HG02943 (cell line): ENCODE results near the gene PLA2G4D.

Experiments used
- ATAC-seq: cut with Tn5 transposase; IDR thresholded peaks from one replicate; pipeline ENCODE4 v1.9.1; 2021; ENCODE audit warnings: mild to moderate bottlenecking, low read depth, moderate library complexity; ENCODE audit not compliant: unreplicated experiment

PLA2G4D gene, protein sequence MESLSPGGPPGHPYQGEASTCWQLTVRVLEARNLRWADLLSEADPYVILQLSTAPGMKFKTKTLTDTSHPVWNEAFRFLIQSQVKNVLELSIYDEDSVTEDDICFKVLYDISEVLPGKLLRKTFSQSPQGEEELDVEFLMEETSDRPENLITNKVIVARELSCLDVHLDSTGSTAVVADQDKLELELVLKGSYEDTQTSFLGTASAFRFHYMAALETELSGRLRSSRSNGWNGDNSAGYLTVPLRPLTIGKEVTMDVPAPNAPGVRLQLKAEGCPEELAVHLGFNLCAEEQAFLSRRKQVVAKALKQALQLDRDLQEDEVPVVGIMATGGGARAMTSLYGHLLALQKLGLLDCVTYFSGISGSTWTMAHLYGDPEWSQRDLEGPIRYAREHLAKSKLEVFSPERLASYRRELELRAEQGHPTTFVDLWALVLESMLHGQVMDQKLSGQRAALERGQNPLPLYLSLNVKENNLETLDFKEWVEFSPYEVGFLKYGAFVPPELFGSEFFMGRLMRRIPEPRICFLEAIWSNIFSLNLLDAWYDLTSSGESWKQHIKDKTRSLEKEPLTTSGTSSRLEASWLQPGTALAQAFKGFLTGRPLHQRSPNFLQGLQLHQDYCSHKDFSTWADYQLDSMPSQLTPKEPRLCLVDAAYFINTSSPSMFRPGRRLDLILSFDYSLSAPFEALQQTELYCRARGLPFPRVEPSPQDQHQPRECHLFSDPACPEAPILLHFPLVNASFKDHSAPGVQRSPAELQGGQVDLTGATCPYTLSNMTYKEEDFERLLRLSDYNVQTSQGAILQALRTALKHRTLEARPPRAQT

DNA sequence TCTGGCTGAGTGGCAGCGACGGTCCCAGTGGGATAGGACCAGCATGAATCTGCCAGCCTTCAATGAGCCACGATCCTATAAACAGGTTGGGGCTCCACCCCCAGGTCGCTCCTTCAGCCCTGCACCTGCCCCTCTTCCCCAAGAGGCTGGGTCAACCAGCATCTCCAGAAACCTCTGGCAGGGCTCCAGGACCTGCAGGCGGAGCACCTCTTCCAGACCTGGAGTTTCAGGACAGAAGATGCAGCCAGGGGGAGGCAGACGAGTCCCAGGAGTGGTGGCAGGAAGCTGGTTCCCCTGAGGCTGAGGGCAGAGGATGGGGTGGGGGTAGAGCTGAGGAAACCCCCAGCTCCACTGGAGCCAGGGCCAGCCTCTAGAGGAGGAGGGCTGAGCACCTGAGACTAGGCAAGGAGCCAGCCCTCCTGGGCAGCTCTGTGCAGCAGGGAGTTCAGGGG is at the start of gene PLA2G4D:
Gene PLA2G4D (minus strand): TSS at position 51 of the 452 bp plus-strand sequence. CDS start 103 bp downstream, outside the sequence.
- no peak for ATAC-seq

DNA sequence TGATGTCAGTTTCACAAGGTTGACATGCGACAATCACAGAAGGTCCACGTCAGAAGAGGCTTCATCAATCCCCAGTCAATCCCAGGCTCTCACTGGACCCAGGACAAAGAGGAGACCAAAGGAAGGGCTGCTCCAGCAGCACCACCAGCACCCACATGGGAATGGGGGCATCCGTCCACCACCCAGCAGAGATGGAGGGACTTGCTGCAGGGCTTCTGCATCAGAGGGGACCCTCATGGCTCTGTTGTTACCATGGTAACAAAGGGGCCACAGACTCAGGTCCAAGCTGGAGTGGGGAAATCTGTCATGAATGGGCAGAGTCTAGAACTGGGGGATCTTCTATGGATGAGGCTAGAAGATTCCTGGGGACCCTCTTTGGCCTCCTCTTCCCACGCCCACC is 49.0 kb upstream of the PLA2G4D start:
- no peak for ATAC-seq

DNA sequence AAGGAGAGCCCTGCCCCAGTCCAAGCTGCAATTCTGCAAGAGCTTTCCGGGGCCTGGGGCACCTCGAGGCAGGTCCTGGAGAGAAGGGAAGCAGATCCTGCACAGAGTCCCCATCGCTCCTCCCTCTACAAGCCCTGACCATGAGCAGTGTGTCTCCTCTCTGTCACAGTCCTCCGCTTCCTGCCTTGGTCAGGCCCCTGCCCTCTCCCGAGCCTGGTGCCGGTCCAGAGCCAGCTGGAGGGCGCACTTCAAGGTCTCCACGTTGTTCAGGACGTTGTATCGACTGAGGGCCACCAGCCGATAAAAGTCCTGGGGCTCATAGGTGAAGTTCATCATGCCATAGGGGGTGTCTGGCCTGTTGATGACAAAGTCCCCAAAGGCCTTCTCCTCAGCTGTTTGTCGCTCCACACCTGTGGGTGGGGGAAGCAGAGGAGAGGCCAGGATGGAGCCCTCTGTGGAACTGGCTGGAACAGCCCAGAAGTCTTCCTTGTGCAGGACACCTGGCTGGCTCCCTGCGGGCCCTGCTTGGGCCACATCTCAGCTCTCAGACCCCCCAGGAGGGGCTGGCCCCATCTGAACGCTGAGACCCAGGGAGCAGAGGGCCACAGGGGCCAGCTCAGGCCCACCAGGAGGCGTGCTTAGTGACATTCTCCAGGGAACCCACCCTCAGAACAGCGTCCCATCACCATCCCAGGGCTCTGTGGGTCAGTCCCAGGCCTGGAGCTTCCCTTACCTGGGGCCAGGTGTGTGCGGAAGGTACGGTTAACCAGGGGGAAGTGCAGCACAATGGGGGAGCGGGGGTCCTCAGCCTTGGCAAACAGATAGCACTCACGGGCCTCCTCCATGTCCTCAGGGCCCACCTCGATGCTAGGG is 47.7 kb upstream of the PLA2G4D start:
- ATAC-seq = no peak

DNA sequence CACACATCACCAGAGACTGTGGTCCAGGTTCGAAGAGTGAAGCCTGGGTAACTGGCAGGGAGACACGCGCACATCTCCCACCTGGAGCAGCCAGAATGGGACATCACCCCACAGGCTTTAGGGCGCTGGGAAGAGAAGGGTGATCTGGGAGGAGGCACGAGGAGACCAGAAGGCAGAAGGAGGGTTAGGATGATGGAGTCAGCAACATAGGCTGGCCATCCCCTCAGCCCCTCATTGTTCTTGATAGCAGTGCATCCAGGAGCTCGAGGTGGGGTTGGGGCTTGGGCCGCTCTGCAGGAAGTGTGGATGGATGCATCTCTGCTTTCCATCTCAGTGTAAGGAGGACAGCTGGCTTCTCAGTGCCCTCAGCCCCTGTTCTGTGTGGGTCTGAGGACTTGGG is 46.9 kb upstream of the PLA2G4D start:
- no peak for ATAC-seq

DNA sequence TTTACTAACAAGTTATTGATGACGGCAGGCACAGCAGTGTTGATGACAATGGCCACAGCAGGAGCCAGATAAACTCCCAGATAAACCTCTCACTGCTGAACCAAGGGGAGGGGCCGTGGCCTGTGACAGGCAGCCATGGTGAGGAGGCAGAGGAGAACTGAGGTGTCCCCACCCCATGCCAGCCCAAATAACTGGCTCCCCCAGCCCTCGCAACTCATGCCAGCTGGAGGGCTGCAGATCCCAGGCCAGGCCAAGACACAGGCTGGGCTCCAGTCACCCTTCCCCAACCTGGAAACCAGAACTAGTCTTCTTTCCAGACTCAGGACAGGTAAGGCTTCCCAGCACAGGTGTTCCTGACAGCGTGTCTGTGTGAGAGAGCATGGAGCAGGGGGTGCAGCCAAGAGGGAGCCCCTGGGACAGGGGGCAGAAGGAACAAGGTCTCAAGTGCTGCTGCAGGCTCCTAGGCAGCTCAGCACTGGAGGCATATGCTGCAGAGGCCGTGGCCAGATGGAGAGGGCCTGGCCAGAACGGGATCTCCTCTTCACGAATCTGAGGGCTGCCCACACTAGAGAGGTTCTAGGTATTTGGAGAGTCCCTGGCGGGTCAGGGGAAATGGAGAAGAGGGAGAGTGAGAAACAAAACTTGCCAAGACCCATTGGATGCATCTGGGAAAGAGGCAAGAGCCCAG is 46.2 kb upstream of the PLA2G4D start:
- no peak for ATAC-seq

DNA sequence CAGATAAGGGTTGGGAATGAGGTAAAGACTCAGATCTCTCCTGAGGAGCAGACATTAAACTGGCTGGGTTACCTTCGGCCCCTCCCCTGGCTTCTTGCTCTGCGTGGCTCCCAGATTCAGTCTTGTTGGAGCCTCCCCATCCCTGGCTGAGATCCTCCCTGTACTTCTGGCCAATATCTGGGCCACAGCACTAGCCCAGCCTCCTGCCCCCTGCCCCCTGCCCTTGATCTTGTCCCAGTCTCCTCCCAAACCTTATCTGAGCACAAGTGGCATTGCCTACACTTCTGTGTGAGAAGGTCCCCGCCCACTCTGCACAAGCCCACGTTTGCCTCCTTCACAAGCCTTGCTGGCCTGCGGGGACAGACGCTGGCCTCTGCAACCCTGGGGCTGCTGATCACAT is 45.2 kb upstream of the PLA2G4D start:
- ATAC-seq = no peak

DNA sequence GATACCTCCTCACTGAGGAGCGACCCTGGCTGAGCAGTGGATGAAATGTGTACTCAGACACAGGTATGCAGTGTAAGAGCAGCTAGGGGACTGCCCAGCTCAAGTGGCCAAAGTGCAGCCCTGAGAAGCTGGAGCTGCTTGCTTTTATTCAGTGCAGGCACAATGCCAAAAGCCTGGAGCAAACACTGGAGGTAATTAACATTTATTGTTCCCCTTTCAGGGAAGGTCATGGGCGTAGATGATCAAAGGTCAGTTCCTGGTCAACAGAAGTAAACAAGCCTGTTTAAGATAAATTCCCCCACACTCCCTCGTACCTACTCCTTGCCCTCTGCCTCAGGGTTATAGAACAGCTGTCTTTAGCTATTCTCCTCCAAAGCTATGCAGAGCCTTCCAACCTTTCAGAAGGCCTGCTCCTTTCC is 44.6 kb upstream of the PLA2G4D start:
- no peak for ATAC-seq

DNA sequence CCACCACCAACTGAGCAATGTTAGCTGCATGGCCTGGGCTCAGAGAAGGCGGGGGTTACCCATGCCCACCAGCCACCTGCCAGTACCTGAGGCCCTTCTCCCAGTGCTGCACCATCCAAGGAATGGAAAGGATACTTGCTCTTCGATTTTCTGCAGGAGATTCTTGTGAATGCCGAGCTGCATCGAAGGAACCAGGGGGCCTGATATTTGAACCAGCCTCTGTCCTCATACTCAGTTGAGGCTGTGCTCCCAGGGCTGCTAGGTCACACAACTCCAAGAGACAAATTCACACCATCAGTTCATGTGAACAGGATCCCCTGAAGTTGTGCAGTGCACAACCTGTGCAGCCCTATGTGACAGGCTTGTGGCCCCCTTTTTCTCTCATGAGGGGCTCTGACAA is 44.0 kb upstream of the PLA2G4D start:
- ATAC-seq = no peak

DNA sequence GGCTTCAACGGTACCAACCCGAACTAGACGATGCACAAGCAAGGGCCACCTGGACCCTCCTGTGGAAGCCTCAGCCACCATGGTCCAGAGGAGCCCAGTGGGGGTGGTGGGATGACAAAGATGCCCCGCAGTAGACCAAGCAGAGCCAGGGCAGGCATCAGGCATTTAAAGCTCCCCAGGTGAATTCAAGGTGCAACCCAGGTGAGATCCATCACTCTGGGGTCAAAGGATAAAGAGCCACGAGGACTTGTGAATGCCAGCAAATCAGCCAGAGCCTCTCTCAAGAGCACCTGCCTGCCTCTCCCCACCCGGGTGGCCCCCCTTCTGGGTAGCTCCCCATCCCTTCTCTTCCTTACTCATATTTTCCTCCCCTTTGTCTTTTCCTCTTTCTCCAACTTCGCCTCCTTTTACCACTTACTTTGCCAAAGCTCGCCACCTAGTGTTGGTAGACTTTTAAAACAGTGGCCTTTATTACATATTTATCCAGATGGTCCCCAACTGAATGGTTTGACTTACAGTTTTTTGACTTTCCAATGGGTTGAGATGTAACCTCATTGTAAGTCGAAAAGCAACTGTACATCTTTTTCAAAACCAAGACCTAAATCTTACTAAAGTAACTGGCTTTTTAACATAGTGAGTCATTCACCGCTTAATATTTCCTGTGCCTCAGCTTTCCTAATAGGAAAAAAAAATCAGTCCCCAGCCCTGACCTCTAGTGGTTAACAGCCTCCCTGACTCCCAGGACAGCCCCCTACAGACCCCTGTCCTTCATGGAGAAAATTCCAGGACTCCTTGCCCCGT is 43.3 kb upstream of the PLA2G4D start:
- no peak for ATAC-seq

DNA sequence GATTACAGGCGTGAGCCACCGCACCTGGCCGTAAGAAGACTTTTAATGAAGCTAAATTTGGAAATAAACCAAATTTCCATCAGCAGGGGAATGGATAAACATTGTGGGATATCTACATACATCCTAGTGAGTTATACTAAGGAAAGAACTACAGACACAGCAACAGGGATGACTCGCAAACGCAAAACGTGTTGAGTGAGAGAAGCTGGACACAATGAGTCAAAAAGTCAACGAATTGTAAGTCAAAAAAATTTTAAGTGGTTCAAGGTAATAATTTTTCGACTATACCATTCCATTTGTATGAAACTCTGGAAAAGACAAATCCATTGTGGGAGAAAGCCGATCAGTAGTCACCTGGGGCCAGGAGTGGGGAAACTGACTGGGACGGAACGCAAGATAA is 42.2 kb upstream of the PLA2G4D start:
- no peak for ATAC-seq

DNA sequence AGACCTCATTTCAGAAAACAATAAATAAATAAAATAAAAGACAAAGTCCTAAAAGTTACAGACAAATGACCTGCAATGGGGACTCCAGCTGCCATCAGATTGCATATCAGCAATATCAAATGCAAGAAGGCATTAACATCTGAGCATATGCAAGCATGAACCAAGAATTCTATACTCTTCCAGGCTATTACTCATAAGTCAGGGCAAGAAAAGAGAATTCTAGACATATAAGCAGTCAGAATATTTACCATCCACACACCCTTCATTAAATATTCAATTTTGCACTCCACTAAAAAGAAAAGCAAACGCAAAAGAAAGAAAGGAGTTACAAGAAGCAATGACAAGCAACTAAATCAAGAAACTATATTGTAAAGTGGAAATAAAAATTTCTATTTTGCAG is 41.0 kb upstream of the PLA2G4D start:
- no peak for ATAC-seq

DNA sequence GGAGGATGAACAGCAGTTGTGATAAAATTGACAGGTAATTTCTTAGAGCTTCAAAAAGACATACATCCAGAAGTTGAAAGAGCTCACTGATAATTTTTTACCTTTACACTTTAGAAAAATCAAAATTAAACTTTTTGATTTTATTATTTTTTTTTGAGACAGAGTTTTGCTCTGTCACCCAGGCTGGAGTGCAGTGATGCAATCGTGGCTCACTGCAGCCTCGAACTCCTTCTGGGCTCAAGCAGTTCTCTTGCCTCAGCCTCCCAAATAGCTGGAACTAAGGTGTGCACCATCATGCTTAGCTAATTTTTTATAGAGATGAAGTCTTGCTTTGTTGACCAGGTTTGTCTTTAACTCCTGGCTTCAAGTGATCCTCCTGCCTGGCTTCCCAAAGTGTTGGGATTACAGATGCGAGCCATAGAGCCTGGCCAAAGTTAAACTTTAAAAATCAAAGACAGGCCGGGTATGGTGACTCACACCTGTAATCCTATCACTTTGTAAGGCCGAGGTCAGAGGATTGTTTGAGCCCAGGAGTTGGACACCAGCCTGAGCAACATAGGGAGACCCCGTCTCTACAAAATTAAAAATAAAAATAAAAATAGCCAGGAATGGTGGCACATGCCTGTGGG is 40.4 kb upstream of the PLA2G4D start:
- ATAC-seq = no peak

DNA sequence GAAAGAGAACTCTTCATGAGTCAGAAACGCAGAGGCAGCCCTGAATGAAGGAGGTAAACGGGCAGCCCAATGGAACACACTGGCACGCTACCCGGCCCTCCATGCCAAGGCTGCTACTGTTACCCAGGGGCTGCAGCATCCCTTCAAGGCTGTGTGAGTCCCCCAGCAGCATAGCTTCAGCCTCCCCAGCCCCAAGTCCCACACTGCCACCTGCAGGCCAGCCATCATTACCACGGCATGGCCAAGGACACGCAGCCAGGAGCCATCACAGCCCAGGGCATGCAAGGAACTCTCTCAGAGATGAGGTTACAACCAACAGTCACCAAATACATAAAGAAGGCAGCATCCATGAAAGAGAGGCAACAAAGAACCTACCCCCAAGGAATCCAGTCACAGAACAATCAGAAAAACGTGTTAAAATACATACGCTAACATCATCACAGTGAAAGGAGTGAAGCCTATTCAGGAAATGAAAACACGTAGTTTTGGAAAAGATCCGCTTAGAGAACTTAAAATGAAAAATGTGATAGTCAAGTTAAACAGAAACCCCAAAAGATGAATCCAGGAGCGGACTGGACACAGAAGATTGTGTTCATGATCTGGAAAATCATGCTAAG is 39.6 kb upstream of the PLA2G4D start:
- no peak for ATAC-seq

DNA sequence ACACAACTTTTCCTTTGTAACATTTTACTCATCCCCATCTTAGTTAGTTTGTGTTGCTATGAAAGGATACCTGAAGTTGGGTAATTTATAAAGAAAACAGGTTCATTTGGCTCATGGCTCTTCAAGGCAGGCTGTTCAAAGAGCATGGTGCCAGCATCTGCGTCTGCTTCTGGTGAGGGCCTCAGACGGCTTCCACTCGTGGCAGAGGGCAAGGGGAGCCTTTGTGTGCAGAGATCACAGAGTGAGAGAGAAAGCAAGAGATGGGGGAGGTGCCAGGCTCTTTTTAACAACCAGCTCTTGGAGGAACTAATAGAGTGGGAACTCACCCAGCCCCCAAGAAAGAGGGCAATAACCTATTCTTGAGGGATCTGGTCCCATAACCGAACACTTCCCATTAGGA is 39.0 kb upstream of the PLA2G4D start:
- no peak for ATAC-seq

DNA sequence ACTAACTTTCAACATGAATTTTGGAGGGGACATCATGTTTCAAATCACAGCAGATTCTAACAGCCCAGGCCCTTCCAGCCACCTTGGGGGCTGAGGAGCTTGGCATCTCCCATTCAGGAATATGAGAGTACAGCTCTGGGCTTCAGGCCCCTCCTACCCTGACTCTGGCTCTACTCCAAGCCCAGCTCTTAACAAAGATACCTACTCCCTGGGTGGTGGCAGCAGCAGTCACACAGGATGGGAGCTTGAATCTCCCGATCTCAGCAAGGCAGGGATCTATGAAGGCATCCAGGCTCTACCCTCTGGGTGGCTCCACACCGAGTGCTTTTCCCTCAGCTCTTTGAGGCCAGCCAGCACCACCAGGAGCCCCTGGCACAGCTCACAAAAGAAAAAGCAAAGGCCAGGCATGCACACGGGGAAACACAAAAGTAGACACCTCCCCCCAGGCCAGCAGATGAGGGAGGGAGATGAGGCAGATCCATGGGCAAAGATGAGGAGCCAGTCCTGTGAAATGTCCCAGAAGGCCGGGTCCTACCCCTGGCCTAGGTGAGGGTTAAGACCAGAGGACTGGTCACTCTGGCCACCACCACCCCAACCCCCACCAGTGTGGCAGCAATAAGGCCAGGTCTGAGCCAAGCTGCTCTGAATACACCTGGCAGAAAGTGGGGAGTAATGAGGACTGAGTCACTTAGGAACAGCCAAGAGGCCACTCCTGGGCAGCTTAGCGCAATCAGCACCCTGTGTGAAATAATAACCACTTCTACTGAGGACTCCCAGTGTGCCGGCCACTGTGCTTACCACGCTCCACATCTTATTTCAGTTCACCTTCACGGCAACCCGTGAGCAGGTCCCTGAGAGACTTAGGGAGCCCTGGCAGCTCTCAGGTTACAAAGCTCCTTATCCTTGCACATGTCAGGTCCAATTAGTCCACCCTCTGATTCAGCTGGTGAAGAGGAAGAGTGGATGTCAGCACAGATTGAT is 37.8 kb upstream of the PLA2G4D start:
- no peak for ATAC-seq

DNA sequence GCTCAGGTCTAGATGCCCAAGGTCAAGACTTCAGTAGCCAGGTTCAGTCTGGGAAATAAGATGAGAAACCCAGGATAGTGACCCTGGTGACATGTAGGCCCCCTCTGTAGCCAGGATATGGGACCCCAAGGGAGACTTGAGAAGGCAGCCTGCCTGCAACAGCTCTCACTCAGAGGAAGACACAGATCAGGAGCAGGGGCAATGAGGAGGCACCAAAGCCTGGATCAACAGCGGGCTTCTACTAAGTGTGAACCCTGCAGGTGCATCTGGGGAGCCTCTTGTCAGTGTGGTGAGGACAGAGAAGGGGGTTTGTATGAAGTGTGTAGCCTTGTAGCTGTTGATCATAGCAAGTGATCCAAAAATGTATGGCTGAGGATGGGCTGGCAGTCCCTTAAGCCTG is 36.6 kb upstream of the PLA2G4D start:
- no peak for ATAC-seq

DNA sequence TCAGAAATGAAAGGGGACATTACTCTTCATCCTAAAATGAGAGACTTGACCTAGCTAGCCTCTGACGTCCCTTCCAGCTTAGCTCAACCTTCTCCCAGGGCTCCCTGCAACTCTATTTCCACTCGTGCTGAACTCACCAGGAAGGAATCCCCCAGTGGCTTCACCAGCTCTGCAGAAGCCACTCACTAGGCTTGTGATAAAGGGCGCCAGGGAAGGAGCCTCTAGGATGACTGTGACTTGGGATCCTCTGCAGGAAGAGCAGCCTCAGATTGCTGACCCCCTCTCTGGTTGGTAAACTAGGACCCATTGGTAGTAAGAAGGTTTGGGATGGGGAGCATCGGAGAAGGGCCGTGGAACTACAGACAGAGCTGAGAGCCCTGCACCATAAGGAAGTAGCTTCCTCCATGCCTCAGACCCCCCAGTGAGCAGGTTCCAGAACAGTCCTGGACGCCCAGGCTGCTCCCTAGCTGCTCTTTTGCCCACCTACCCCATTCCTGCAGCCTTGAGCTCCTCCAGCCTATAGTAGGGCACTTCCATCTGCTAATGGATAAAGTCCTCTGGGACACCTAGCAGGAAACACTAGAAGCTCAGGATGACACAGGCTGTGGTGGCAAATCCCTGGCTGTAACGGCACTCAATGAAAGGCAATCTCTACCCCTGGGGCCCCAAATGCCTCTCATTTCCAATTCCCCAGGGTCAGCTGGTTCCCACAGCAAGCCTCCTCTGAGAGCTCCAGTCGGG is 36.1 kb upstream of the PLA2G4D start:
- no peak for ATAC-seq
